ENCODE results near the gene SDSL. TPM values are rescaled to one million over a fixed set of nuclear protein-coding genes. Genes with fewer than 3 reads are reported as not detected.
A peak's percentile ranks its signal among the peaks of the same experiment; 100 is the strongest.

The SDSL gene
- total and polyA plus RNA-seq, 10 of the 15 experiments (the other 5 are each of a cell fraction or from before 2014, with no cell fraction given) = 0.18 to 4.4 (median 1.0) TPM

GRCh38 chr12:113473942-113474341, 51.8 kb downstream of the SDSL start:
- CTCF ChIA-PET = interaction anchor here (1.0 kb wide), 1 partner anchor 11 kb away, joined by 5 read pairs; no protein-coding TSS in a partner anchor
- DNase-seq (ENCODE audit: low read depth, low spot score) = no peak
- intact Hi-C loops (cut with micrococcal nuclease; ENCODE audit: unreplicated experiment) = no loop called here
- POLR2A ChIA-PET = no interaction called here
- under 1% methylated on average over 9 of the region's 9 CpGs for WGBS (ENCODE audit: insufficient coverage, insufficient replicate concordance, low lambda C conversion rate, missing lambda C conversion rate)
- in situ Hi-C loops (cut with MboI) = no loop called here
- Histone ChIP-seq H3K9me3 (replicated peaks; ENCODE audit: control insufficient read depth, insufficient read depth, low read length) (no peaks in the 10 kb centered on the region; the same call in 2 of the 3 replicates), H3K36me3 (ENCODE audit: control insufficient read depth in 2 of 2, insufficient read depth in 2 of 2, low read length in 1 of 2) (no peaks in the 10 kb centered on the region), H3K79me2 (ENCODE audit: control insufficient read depth, insufficient read depth, low read length) (no peaks in the 10 kb centered on the region), H3K9ac (ENCODE audit: control insufficient read depth, insufficient read depth, low read length) (no peak overlapping the region), H3K27ac (ENCODE audit: control insufficient read depth, insufficient read depth) (no peak overlapping the region), H3K4me3 (no peak overlapping the region), H3K4me1 (ENCODE audit: control insufficient read depth, insufficient read depth, low read length) (no peaks in the 10 kb centered on the region), H2AFZ (ENCODE audit: control insufficient read depth, low read depth, low read length) (no peak overlapping the region), H3K4me2 (ENCODE audit: control insufficient read depth, insufficient read depth) (peak overlapping the region; percentile 55; the same call in 1 of the 2 replicates), H3K27me3 (replicated peaks in 1 of 2; ENCODE audit: control insufficient read depth in 2 of 2, insufficient read depth in 2 of 2, low read length in 1 of 2) (peaks cover 23 to 31% of the 10 kb centered on the region in 2 experiments), H4K20me1 (ENCODE audit: control insufficient read depth, insufficient read depth) (no peaks in the 10 kb centered on the region)
- no peak for ATAC-seq
- BruUV-seq (replicated peaks) = no TSS peak
- RAD21 ChIA-PET (ENCODE audit: unreplicated experiment) = interaction anchor here (0.9 kb wide), 1 partner anchor 9 kb away, joined by 4 read pairs; no protein-coding TSS in a partner anchor
- TF ChIP-seq EGR1 (IDR thresholded peaks at IDR 0.05; ENCODE audit: borderline replicate concordance in 1 of 2, low read depth in 2 of 2, low read length in 2 of 2) (no peak), BHLHE40 (IDR thresholded peaks at IDR 0.05; ENCODE audit: borderline replicate concordance in 1 of 2, low read depth in 2 of 2, low read length in 1 of 2) (no peak), STAT1 (conservative IDR thresholded peaks at IDR 0.05) (no peak), CEBPB (IDR thresholded peaks at IDR 0.05; ENCODE audit: borderline replicate concordance in 1 of 2, low read depth in 2 of 2, low read length in 2 of 2) (no peak)
- SMC1A ChIA-PET (ENCODE audit: uncharacterized antibody, unreplicated experiment) = no interaction called here
- no peak for FAIRE-seq

- H3K79me2 ChIP-seq (ENCODE audit: control insufficient read depth, insufficient read depth, low read length) = no peaks in the 10 kb centered on the region
- ChIA-PET CTCF (interaction anchor here (1.0 kb wide), 1 partner anchor 12 kb away, joined by 5 read pairs; no protein-coding TSS in a partner anchor), SMC1A (ENCODE audit: uncharacterized antibody, unreplicated experiment) (no interaction called here), RAD21 (ENCODE audit: unreplicated experiment) (no interaction called here), POLR2A (no interaction called here)
- FAIRE-seq = no peak
- BruUV-seq (replicated peaks) = no TSS peak
- in situ Hi-C loops (cut with MboI) (no loop called here), intact Hi-C loops (cut with micrococcal nuclease; ENCODE audit: unreplicated experiment) (no loop called here)
- H4K20me1 ChIP-seq (ENCODE audit: control insufficient read depth, insufficient read depth) = no peaks in the 10 kb centered on the region
- H3K9me3 ChIP-seq (replicated peaks; ENCODE audit: control insufficient read depth, insufficient read depth, low read length) = no peaks in the 10 kb centered on the region; the same call in 2 of the 3 replicates
- no peaks in the 10 kb centered on the region for H3K4me1 ChIP-seq (ENCODE audit: control insufficient read depth, insufficient read depth, low read length)
- no peak for ATAC-seq
- no peak overlapping the region for H3K27ac ChIP-seq (ENCODE audit: control insufficient read depth, insufficient read depth)
- no peaks in the 10 kb centered on the region for H3K36me3 ChIP-seq (ENCODE audit: control insufficient read depth in 2 of 2, insufficient read depth in 2 of 2, low read length in 1 of 2)
- no peak overlapping the region for H3K9ac ChIP-seq (ENCODE audit: control insufficient read depth, insufficient read depth, low read length)
- peaks cover 17 to 31% of the 10 kb centered on the region in 2 experiments for H3K27me3 ChIP-seq (replicated peaks in 1 of 2; ENCODE audit: control insufficient read depth in 2 of 2, insufficient read depth in 2 of 2, low read length in 1 of 2)
- DNase-seq (ENCODE audit: low read depth, low spot score) = no peak
- TF ChIP-seq BRCA1 (IDR thresholded peaks at IDR 0.05; ENCODE audit: low read depth, low read length) (no peak), RCOR1 (conservative IDR thresholded peaks at IDR 0.05; ENCODE audit: low read depth, low read length) (no peak), CHD2 (IDR thresholded peaks at IDR 0.05; ENCODE audit: borderline replicate concordance, low read depth, low read length) (no peak), ETV6 (conservative IDR thresholded peaks at IDR 0.05 in 1 of 2, IDR thresholded peaks at IDR 0.05 in 1 of 2; ENCODE audit: borderline replicate concordance in 1 of 2, low read depth in 1 of 2) (no peak), HDGF (IDR thresholded peaks at IDR 0.05) (no peak)
- no peak overlapping the region for H3K4me3 ChIP-seq
- WGBS (ENCODE audit: insufficient coverage, insufficient replicate concordance, low lambda C conversion rate, missing lambda C conversion rate) = 6% methylated on average over 19 of the region's 19 CpGs
- H2AFZ ChIP-seq (ENCODE audit: control insufficient read depth, low read depth, low read length) = no peak overlapping the region
- no peak overlapping the region for H3K4me2 ChIP-seq (ENCODE audit: control insufficient read depth, insufficient read depth)
Measured at GRCh38 chr12:113474635-113475436, 52.7 kb downstream of the SDSL start.
